ENCODE data around the gene HCRTR1.

DNA sequence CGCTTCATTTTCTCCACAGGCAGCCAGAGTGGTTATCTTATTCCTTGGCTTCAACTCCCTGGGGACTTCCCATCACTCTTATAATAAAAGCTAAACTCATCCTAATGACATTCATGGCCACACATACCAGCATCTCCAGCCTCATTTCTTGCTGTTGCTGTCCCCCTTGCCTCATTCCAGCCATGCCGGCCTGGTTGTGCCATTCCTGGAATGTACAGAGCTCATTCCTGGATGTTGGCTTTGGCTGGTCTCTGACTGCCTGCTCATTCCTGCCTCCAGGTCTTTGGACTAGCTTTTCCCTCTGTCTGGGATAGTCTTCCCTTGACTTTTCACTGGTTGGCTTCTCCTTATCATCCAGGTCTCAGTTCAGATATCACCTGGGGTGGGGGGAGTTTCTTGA is 29.6 kb downstream of the HCRTR1 start:
- TF ChIP-seq, protein P1, sequence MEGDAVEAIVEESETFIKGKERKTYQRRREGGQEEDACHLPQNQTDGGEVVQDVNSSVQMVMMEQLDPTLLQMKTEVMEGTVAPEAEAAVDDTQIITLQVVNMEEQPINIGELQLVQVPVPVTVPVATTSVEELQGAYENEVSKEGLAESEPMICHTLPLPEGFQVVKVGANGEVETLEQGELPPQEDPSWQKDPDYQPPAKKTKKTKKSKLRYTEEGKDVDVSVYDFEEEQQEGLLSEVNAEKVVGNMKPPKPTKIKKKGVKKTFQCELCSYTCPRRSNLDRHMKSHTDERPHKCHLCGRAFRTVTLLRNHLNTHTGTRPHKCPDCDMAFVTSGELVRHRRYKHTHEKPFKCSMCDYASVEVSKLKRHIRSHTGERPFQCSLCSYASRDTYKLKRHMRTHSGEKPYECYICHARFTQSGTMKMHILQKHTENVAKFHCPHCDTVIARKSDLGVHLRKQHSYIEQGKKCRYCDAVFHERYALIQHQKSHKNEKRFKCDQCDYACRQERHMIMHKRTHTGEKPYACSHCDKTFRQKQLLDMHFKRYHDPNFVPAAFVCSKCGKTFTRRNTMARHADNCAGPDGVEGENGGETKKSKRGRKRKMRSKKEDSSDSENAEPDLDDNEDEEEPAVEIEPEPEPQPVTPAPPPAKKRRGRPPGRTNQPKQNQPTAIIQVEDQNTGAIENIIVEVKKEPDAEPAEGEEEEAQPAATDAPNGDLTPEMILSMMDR (IDR thresholded peaks at IDR 0.05; ENCODE audit: control extremely low read depth in 1 of 3, insufficient read depth in 1 of 3, low read depth in 1 of 3, low read length in 3 of 3): no peak
- TF ChIP-seq, protein P2, sequence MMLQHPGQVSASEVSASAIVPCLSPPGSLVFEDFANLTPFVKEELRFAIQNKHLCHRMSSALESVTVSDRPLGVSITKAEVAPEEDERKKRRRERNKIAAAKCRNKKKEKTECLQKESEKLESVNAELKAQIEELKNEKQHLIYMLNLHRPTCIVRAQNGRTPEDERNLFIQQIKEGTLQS (IDR thresholded peaks at IDR 0.05; ENCODE audit: insufficient read depth, low read depth, low read length): no peak
- TF ChIP-seq RAD21 (IDR thresholded peaks at IDR 0.05 in 1 of 2, conservative IDR thresholded peaks at IDR 0.05 in 1 of 2; ENCODE audit: low read depth in 2 of 2, low read length in 2 of 2) (no peak), POLR2AphosphoS5 (IDR thresholded peaks at IDR 0.05; ENCODE audit: low read depth, low read length) (no peak), EZH2 (IDR thresholded peaks at IDR 0.05; ENCODE audit: low read depth, low read length, severe bottlenecking) (no peak), POLR2A (IDR thresholded peaks at IDR 0.05; ENCODE audit: control extremely low read depth in 1 of 2, low read depth in 2 of 2, low read length in 2 of 2) (no peak), KDM5A (IDR thresholded peaks at IDR 0.05; ENCODE audit: low read length) (no peak), RFX5 (IDR thresholded peaks at IDR 0.05; ENCODE audit: borderline replicate concordance, low read depth, low read length) (no peak), BACH1 (IDR thresholded peaks at IDR 0.05; ENCODE audit: low read length) (no peak)
